Gastrocnemius medialis (tissue), 4 donors: ENCODE data around the gene PLEKHA3. TPM values are rescaled to one million over a fixed set of nuclear protein-coding genes. Genes with fewer than 3 reads are reported as not detected.

Experiments
- ATAC-seq, 2 donors: fragments of 150-250 bp; one replicate each; pipeline ENCODE4 v1.9.1; 2016
- DNase-seq, 2 donors: peaks; one replicate each; pipeline ENCODE4 v3.0.0-alpha.2; 2019
- H3K27ac ChIP-seq, 4 donors: fragments of 200-600 bp; sonication (generic); 1 replicate in 1 of 4; 2 replicates in 3 of 4; pipeline ENCODE4 v1.5.1; 2016 to 2018; ENCODE audit warnings: mild to moderate bottlenecking in 2 of 4, moderate library complexity in 1 of 4
- H3K27me3 ChIP-seq, 3 donors: fragments of 200-600 bp; sonication (generic) in 2 of 3; 1 replicate in 1 of 3; 2 replicates in 2 of 3; pipeline versions ENCODE4 v1.5.1 to v1.6.0; 2016 to 2019; ENCODE audit warnings: mild to moderate bottlenecking in 1 of 3, moderate library complexity in 1 of 3
- H3K36me3 ChIP-seq, 2 donors: fragments of 200-600 bp; sonication (generic) in 1 of 2; one replicate each; pipeline ENCODE4 v1.5.1; 2017 to 2018
- H3K4me1 ChIP-seq, 2 donors: fragments of 200-600 bp; sonication (generic) in 1 of 2; one replicate each; pipeline ENCODE4 v1.5.1; 2016 to 2017; ENCODE audit warnings: mild to moderate bottlenecking in 2 of 2
- H3K4me3 ChIP-seq, 4 donors: fragments of 200-600 bp; sonication (generic) in 3 of 4; 1 replicate in 1 of 4; 2 replicates in 3 of 4; pipeline ENCODE4 v1.5.1; 2016 to 2019; ENCODE audit warnings: mild to moderate bottlenecking in 2 of 4
- H3K9me3 ChIP-seq, 3 donors: fragments of 200-600 bp; sonication (generic) in 2 of 3; 1 replicate in 1 of 3; 2 replicates in 2 of 3; pipeline ENCODE4 v1.5.1; 2016 to 2019
- CTCF ChIP-seq, 5 experiments: fragments of 450-650 bp in 3 of 5; fragments of 200-600 bp in 2 of 5; sonication (generic) in 2 of 5; IDR thresholded peaks in 4 of 5; conservative IDR thresholded peaks in 1 of 5; 1 replicate in 4 of 5; 2 replicates in 1 of 5; pipeline ENCODE4 v1.5.1; 2016 to 2019; ENCODE audit warnings: antibody characterized with exemption in 5 of 5, mild to moderate bottlenecking in 3 of 5, moderate library complexity in 3 of 5
- POLR2A ChIP-seq, 2 donors: fragments of 450-650 bp; IDR thresholded peaks; one replicate each; pipeline ENCODE4 v1.6.1; 2017; ENCODE audit warnings: antibody characterized with exemption in 2 of 2, mild to moderate bottlenecking in 2 of 2, moderate library complexity in 2 of 2
- in situ Hi-C, 4 donors: fragments of 200-750 bp; cut with MboI; loops; one replicate each; pipeline versions ENCODE4 v1.15.0 to v1.8.0; 2017; ENCODE audit warnings: low sequenced_read_pairs in 4 of 4
- intact Hi-C: fragments of 100-400 bp; cut with DNase I; formaldehyde crosslinking; loops from one replicate; pipeline ENCODE4 v1.15.1; 2023; ENCODE audit warnings: low total_unique reads
- total RNA-seq, 4 donors: library from RNA; depleted of rRNA; stranded (reverse); fragments of >200 nt; gene quantifications; one replicate each; pipeline versions ENCODE4 v1.1.0 to v1.2.3, GENCODE V29; 2016

Gene PLEKHA3
- total RNA-seq, 4 donors from 2014 or later = 7.1 to 20.5 (median 11.6) TPM

GRCh38 chr2:178553047-178553446 is 72.8 kb downstream of the PLEKHA3 start:
- peak overlapping the region; percentile 71 to 85 (median 76) for H3K27ac ChIP-seq
- ATAC-seq = peak; percentile 68 to 80

More at GRCh38 chr2:178553047-178553446, 72.8 kb downstream of the PLEKHA3 start:
- TF ChIP-seq POLR2A (IDR thresholded peaks at IDR 0.05) (no peak), CTCF (IDR thresholded peaks at IDR 0.05 in 4 of 5, conservative IDR thresholded peaks at IDR 0.05 in 1 of 5) (no peak)
- in situ Hi-C loops (no loop called here), intact Hi-C loops (no loop called here)
- Histone ChIP-seq H3K36me3 (peaks cover 7 to 100% of the 10 kb centered on the region in 2 donors), H3K4me3 (no peak overlapping the region), H3K9me3 (no peaks in the 10 kb centered on the region), H3K27me3 (no peaks in the 10 kb centered on the region), H3K4me1 (peaks cover 39 to 45% of the 10 kb centered on the region in 2 donors)
- DNase-seq = no peak

Other genes with a start within 250 kb of the PLEKHA3 start
- 100 to 1,000 TPM in 3 of 4 donors, 10 to 100 TPM in 1; 91.0 to 125 (median 117) TPM for gene PRKRA, start 29.3 kb upstream of the PLEKHA3 start, total RNA-seq
- gene PJVK, start 29.1 kb upstream of the PLEKHA3 start, total RNA-seq = 1 to 10 TPM in 2 of 4 donors, under 1 TPM in 2; 0.16 to 3.9 (median 1.0) TPM
- gene FKBP7, start 1.9 kb upstream of the PLEKHA3 start, total RNA-seq = 1 to 10 TPM; 1.4 to 5.0 (median 3.3) TPM